ENCODE measurements around the gene KRTAP2-1.
"Not testable (repeated sequence)": the region's sequence is repeated elsewhere in the genome, so short reads cannot be mapped to it uniquely, and the experiment has no call there.

The KRTAP2-1 gene

GRCh38 chr17:41052566-41052965, 5.5 kb upstream of the KRTAP2-1 start:
- no peak for TF ChIP-seq EZH2phosphoT487 (IDR thresholded peaks at IDR 0.05; ENCODE audit: low read depth)
- TF ChIP-seq CTCF (IDR thresholded peaks at IDR 0.05; ENCODE audit: low read depth, low read length) = no peak
- no peak overlapping the region for H2AFZ ChIP-seq (ENCODE audit: low read depth, low read length)
- no peaks in the 10 kb centered on the region for H3K36me3 ChIP-seq (replicated peaks; ENCODE audit: low read depth, low read length)
- H3K4me1 ChIP-seq (ENCODE audit: low read length) = no peaks in the 10 kb centered on the region
- no peaks in the 10 kb centered on the region for H3K79me2 ChIP-seq (ENCODE audit: low read length)
- H3K9ac ChIP-seq (ENCODE audit: low read length) = no peak overlapping the region
- H3K4me3 ChIP-seq (ENCODE audit: low read length) = no peak overlapping the region
- no peaks in the 10 kb centered on the region for H4K20me1 ChIP-seq (ENCODE audit: insufficient read depth, low read length)
- no peak overlapping the region for H3K27ac ChIP-seq (ENCODE audit: low read length)
- peaks cover 6% of the 10 kb centered on the region; the same call in 1 of the 2 replicates for H3K27me3 ChIP-seq (ENCODE audit: low read depth, low read length)
- H3K9me3 ChIP-seq (ENCODE audit: insufficient read depth, low read length) = no peaks in the 10 kb centered on the region
- no peak overlapping the region for H3K4me2 ChIP-seq (ENCODE audit: low read length)

GRCh38 chr17:41049110-41049509, 2.0 kb upstream of the KRTAP2-1 start:
- Histone ChIP-seq H3K27ac (ENCODE audit: low read length) (no peak overlapping the region), H3K9ac (ENCODE audit: low read length) (no peak overlapping the region), H3K4me3 (ENCODE audit: low read length) (no peak overlapping the region), H3K4me2 (ENCODE audit: low read length) (no peak overlapping the region), H3K9me3 (ENCODE audit: insufficient read depth, low read length) (no peaks in the 10 kb centered on the region), H3K36me3 (replicated peaks; ENCODE audit: low read depth, low read length) (no peaks in the 10 kb centered on the region), H4K20me1 (ENCODE audit: insufficient read depth, low read length) (no peaks in the 10 kb centered on the region), H3K79me2 (ENCODE audit: low read length) (no peaks in the 10 kb centered on the region), H2AFZ (ENCODE audit: low read depth, low read length) (no peak overlapping the region), H3K4me1 (ENCODE audit: low read length) (no peaks in the 10 kb centered on the region), H3K27me3 (ENCODE audit: low read depth, low read length) (peaks cover 6% of the 10 kb centered on the region; the same call in 1 of the 2 replicates)
- TF ChIP-seq EZH2phosphoT487 (IDR thresholded peaks at IDR 0.05; ENCODE audit: low read depth) (no peak), CTCF (IDR thresholded peaks at IDR 0.05; ENCODE audit: low read depth, low read length) (no peak)

GRCh38 chr17:41048441-41048840, 1.3 kb upstream of the KRTAP2-1 start:
- Histone ChIP-seq H3K9ac (ENCODE audit: low read length) (no peak overlapping the region), H3K4me2 (ENCODE audit: low read length) (no peak overlapping the region), H3K27me3 (ENCODE audit: low read depth, low read length) (peaks cover 3% of the 10 kb centered on the region; the same call in 1 of the 2 replicates)

GRCh38 chr17:41042953-41043352, 4.2 kb downstream of the KRTAP2-1 start:
- TF ChIP-seq CTCF (IDR thresholded peaks at IDR 0.05; ENCODE audit: low read depth, low read length) = no peak
- no peak for TF ChIP-seq EZH2phosphoT487 (IDR thresholded peaks at IDR 0.05; ENCODE audit: low read depth)
- no peak overlapping the region for H3K27ac ChIP-seq (ENCODE audit: low read length)
- no peaks in the 10 kb centered on the region for H3K4me1 ChIP-seq (ENCODE audit: low read length)
- H3K4me2 ChIP-seq (ENCODE audit: low read length) = no peak overlapping the region
- no peak overlapping the region for H2AFZ ChIP-seq (ENCODE audit: low read depth, low read length)
- H3K79me2 ChIP-seq (ENCODE audit: low read length) = no peaks in the 10 kb centered on the region
- no peak overlapping the region for H3K4me3 ChIP-seq (ENCODE audit: low read length)
- no peaks in the 10 kb centered on the region for H3K36me3 ChIP-seq (replicated peaks; ENCODE audit: low read depth, low read length)
- peaks cover 16% of the 10 kb centered on the region; the same call in 1 of the 2 replicates for H3K27me3 ChIP-seq (ENCODE audit: low read depth, low read length)
- no peaks in the 10 kb centered on the region for H3K9me3 ChIP-seq (ENCODE audit: insufficient read depth, low read length)
- H3K9ac ChIP-seq (ENCODE audit: low read length) = no peak overlapping the region
- no peaks in the 10 kb centered on the region for H4K20me1 ChIP-seq (ENCODE audit: insufficient read depth, low read length)

More at GRCh38 chr17:41048441-41048840, 1.3 kb upstream of the KRTAP2-1 start:
- H3K4me1 ChIP-seq (ENCODE audit: low read length) = no peaks in the 10 kb centered on the region
- H3K79me2 ChIP-seq (ENCODE audit: low read length) = no peaks in the 10 kb centered on the region
- H3K9me3 ChIP-seq (ENCODE audit: insufficient read depth, low read length) = no peaks in the 10 kb centered on the region
- H4K20me1 ChIP-seq (ENCODE audit: insufficient read depth, low read length) = no peaks in the 10 kb centered on the region
- TF ChIP-seq CTCF (IDR thresholded peaks at IDR 0.05; ENCODE audit: low read depth, low read length) (no peak), EZH2phosphoT487 (IDR thresholded peaks at IDR 0.05; ENCODE audit: low read depth) (no peak)
- H2AFZ ChIP-seq (ENCODE audit: low read depth, low read length) = no peak overlapping the region
- H3K36me3 ChIP-seq (replicated peaks; ENCODE audit: low read depth, low read length) = no peaks in the 10 kb centered on the region
- no peak overlapping the region for H3K4me3 ChIP-seq (ENCODE audit: low read length)
- H3K27ac ChIP-seq (ENCODE audit: low read length) = no peak overlapping the region

GRCh38 chr17:41040783-41041571, 6.1 kb downstream of the KRTAP2-1 start, which contains the start of gene KRTAP1-1:
TSS of gene KRTAP1-1 (minus strand) at chr17:41041450. CDS start at chr17:41041397, 53 bp downstream.
- not testable (repeated sequence) for H3K79me2 ChIP-seq (ENCODE audit: low read length); H3K27ac ChIP-seq (ENCODE audit: low read length); H3K36me3 ChIP-seq (replicated peaks; ENCODE audit: low read depth, low read length); H4K20me1 ChIP-seq (ENCODE audit: insufficient read depth, low read length); H2AFZ ChIP-seq (ENCODE audit: low read depth, low read length); H3K9ac ChIP-seq (ENCODE audit: low read length); H3K9me3 ChIP-seq (ENCODE audit: insufficient read depth, low read length); H3K4me3 ChIP-seq (ENCODE audit: low read length); H3K4me1 ChIP-seq (ENCODE audit: low read length); H3K4me2 ChIP-seq (ENCODE audit: low read length)
- H3K27me3 ChIP-seq (ENCODE audit: low read depth, low read length) = peaks cover 34% of the 10 kb centered on the region; the same call in 1 of the 2 replicates

Measured in OCI-LY3 (cell line).